GM18867 (cell line): ENCODE data around the gene ACVR2A.
A peak's percentile ranks its signal among the peaks of the same experiment; 100 is the strongest.

ENCODE experiments used
- ATAC-seq: cut with Tn5 transposase; IDR thresholded peaks from one replicate; pipeline ENCODE4 v1.9.1; 2021; ENCODE audit warnings: mild to moderate bottlenecking, moderate library complexity; ENCODE audit not compliant: unreplicated experiment

Gene ACVR2A

DNA sequence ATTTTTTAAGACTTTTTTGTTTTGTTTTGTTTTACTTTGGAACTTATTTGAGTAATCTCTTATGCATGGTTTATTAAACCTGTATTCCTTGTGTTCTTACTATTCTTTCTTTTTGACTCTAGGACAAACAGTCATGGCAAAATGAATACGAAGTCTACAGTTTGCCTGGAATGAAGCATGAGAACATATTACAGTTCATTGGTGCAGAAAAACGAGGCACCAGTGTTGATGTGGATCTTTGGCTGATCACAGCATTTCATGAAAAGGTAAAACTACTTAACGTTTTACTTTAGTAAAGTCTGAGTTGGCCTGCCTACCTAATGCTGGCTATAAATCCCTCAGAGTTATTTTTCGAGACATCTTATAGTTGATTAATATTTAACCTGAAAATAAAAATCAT is 72.3 kb downstream of the ACVR2A start:
- no peak for ATAC-seq

DNA sequence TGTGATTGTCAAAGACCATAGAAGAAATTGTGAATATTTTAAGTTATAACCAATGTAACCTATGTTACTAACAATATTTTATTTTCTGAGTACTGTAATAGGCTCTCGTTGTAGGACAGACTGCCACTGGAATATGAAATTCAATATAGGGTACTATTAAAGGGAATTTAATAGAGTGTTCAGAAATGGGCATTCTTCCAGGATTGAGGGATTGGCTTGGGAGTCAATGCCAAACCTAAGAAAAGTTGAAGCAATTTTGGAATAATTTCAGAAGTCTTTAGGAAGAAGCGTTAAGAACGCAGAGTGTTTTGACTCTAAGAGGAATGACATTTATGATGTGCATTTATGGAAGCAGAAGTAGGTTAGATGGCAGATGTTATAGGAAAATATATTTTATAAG is 79.0 kb downstream of the ACVR2A start:
- ATAC-seq, result no peak

DNA sequence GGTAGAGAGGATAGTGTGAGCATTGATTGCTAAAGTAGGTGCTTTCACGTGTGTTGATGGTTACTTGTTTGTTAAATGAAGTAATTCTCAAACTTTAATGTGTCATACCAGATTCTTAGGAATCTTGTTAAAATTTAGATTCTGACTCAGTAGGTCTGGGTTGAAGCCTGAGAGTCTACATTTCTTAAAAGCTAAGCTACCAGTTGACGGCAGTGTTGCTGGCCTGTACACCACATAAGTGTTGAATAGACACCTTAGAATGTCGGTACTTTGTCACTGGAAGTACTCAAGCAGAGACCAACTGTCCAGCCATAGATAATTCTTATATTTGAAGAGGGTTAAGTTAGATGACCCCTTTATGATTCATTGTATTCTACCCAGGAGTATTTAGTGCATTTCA is 79.8 kb downstream of the ACVR2A start:
- no peak for ATAC-seq

DNA sequence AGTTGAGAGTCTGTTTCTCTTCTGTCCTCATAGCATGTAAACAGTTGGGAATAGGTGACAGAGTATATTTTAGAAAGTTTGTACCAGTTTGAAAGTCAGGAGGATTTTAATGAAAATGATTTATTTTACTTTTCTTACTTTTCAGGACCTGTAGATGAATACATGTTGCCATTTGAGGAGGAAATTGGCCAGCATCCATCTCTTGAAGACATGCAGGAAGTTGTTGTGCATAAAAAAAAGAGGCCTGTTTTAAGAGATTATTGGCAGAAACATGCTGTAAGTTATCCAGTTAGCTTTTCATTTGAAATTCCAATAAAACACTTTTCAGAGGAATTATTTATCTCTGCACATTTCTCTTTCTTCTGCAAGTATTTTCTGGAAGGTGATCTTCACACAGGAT is 81.1 kb downstream of the ACVR2A start:
- no peak for ATAC-seq

DNA sequence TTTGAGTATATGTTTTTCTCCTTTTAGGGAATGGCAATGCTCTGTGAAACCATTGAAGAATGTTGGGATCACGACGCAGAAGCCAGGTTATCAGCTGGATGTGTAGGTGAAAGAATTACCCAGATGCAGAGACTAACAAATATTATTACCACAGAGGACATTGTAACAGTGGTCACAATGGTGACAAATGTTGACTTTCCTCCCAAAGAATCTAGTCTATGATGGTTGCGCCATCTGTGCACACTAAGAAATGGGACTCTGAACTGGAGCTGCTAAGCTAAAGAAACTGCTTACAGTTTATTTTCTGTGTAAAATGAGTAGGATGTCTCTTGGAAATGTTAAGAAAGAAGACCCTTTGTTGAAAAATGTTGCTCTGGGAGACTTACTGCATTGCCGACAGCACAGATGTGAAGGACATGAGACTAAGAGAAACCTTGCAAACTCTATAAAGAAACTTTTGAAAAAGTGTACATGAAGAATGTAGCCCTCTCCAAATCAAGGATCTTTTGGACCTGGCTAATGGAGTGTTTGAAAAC is 82.3 kb downstream of the ACVR2A start:
- ATAC-seq, result no peak

DNA sequence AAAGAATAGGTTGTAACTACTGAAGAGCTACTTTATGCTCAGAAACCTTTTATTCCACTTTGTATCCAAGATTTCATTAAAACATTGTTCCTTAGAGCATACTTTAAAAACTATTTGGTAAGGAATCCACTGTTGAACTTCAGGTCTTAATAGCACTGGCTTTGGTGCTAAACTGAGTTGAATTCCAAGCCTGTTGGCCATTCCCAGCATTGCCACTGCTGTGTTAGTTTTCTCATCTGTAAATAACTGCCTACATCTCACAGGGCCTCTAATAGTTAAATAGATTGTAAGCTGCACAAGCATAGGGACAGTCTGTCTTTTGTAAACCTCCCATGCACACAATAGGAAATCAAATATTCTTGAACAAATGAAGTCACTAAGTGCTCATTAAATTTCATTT is 89.1 kb downstream of the ACVR2A start:
- no peak for ATAC-seq

DNA sequence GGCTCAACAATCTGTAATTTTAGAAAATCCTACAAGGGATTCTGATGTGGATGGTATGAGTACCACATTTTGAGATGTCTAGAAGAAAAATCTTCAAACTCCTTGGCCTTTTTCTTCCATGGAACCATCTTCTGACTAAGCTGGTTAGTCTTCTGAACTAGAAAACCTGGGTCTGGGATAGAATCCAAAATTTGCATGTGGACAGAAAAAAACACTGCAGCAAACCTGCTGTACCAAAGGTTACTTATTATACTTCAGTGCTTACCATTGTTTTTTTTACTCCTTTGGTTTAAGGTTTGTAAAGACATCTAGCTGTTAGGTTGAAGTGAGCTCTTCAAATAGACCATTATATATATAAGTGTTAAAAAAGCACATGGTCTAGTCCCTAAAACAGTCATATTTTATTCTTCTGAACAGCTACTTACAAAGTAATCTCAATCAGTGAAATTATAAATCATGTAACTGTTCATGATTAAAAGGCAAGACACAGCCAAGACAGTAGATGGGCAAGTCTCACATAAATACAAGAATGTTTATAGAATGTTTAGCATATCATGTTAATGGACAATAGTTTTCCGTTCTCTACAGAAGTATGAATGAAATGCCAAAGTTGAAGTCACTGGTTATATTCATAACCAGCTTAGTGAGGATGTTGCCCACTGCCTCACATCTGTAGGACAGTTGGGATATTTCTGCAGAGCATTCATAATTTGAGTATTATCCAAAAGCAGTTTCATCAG is 90.2 kb downstream of the ACVR2A start:
- ATAC-seq, result no peak

DNA sequence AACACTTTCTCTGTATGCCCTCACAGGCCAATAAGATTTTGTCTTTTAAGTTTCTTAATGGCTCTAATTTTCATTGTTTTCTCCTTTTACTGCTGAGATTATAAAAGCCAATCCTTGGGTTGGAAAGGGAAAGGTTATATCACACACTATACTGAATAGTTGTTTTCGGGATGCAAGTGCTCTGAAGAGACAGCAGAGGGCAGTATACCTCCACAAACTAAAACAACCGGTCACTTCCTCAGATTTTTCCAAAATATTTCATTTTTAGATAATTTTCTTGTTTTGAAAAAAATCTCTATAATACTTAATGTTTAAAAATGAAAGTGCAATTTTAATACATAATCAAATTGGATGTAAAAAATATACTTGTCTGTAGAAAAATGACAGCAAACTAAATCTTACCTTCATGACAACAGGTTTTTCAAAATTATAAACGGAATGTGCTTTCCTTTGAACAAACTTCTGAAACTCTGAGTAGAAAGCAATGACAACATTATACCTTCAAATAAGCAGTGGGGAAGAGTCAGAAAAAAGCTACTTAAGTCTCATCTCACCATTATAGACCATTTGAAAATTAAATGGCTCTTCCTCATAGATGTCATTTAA is 93.0 kb downstream of the ACVR2A start:
- ATAC-seq, result peak; percentile 70

DNA sequence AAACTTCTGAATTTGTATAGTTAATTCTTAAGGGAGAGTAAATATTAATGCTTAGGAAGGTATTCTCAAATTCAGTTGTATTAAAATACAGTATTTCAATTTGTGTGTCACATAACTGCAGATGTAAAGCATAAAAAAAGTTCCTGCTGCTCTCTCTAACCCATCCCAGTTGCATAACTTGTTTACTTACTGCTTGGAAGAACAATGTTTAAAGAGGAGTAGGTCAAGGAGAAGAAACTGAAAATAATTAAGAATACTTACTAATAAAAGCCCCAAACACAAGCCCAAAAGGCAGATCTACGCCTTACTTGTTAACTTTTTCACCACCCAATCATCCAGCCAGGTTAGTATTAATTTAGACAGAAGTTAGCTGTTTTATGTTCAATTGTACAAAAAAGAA is 94.5 kb downstream of the ACVR2A start:
- ATAC-seq, result no peak

DNA sequence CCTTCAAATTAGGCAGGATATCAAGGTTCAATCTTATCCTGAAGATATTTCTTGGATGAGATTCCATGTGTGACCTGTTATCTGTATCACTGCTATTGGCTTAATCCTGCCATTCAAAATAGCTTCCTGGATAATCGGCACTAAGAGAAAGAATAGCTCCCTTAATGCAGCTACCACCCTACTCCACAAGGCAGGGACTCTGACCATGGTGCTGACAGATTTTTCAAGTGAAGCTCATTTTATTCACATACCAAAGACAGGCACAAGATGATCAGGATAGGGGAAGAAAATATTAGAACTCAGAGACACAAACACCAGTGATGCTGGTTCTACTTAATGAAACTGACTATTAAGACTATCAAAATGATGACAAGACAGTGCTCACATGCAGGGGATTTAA is 100.8 kb downstream of the ACVR2A start:
- no peak for ATAC-seq

DNA sequence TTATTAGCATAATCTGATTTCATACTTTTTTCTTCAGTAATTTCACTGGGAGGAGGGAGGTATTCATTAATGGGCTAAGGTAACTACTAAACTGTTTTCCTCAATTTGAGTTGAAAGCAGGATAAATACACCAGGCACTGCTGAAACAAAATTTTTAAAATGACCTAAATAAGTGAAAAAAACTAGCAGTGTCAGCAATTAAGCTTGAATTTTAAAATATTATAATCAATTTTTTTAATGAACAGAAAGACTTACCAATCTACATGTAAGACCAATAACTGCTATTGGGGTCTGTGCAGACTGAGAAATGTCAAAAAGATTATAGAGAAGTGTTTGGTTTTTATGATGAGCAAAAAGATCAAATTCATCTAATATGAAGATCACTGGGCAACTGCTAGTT is 107.3 kb downstream of the ACVR2A start:
- no peak for ATAC-seq

DNA sequence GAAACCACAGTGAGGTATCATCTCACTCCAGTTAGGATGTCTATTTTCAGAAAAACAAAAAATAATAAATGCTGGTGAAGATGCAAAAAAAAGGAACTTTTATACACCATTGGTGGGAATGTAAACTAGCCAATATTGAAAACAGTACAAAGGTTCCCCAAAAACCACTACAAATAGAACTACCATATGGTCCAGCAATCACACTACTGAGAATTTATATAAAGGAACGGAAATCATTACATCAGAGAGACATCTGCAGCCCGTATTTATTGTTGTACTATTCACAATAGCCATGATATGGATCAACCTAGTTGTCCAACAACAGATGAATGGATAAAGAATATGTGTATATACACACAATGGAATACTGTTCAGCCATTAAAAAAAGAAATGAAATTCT is 123.7 kb downstream of the ACVR2A start:
- ATAC-seq, result no peak

DNA sequence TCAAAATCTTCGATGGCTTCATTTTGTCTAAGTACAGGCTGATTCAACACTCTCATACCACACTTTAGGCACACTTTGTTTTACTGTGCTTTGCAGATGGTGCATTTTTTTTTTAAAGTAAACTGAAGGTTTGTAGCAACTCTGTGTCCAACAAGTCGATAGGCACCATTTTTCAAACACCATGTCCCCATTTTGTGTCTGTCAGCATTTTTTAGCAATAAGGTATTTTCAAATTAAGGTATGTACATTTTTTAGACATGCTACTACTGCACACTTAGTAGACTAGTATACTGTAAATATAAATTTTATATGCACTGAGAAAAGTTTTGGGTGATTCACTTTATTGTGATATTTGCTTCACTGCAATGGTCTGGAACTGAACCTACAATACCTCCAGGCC is 131.3 kb downstream of the ACVR2A start:
- no peak for ATAC-seq

DNA sequence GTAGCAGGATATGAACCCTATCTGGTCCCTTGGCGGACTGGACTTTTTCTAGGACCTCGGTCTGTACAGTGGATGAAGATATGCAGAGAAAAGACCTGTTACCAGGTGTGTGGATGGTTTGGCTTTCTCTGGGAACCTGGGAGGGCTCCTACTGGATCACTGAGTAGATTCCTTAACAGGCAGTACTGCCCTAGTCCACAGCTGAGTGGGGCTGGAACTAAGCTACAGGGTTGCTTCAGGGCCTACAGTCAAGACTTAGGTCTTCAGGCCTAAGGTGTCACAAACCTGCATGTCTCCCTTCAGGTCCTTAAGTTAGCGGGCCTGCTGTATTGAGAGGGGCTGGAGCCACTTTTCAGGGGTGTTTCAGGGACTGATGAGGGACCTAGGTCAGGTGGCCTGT is 132.8 kb downstream of the ACVR2A start:
- no peak for ATAC-seq
